Retinal pigment epithelial cell (primary cell): ENCODE measurements around the gene PODNL1.
A peak's percentile ranks its signal among the peaks of the same experiment; 100 is the strongest.

Source experiments
- DNase-seq: peaks from one replicate; pipeline ENCODE4 v3.0.0-alpha.2; 2010; ENCODE audit warnings: low read depth
- H3K4me3 ChIP-seq: 2 replicates; pipeline ENCODE4 v1.5.1; 2011; ENCODE audit warnings: mild to moderate bottlenecking, low read length, control low read depth, moderate library complexity
- TF ChIP-seq, protein P1 (sequence below): conservative IDR thresholded peaks from 2 replicates; pipeline ENCODE4 v1.5.1; 2011; ENCODE audit warnings: low read depth, low read length, control low read depth, inconsistent platforms

Gene PODNL1

DNA sequence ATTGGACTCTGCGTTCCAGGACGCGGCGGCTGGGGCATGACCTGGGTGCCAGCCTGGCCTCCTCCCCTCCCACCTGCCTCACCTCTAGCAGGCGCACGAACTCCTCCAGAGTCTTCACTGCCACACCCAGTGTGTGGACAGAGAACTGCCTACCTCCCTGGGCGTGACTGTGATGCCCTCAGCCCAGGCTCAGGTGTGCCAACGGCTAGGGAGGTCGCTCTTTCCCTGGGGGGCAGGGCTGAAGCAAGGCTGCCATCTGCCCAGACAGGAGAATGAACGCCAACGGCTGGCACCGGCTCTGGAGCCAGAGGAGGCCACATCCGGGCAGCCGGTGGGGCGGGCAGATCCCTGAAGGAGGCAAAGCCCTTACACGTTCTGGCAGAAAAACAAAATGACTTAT lies 49.9 kb downstream of the PODNL1 start:
- H3K4me3 ChIP-seq, result no peak overlapping the region
- TF ChIP-seq, protein P1, sequence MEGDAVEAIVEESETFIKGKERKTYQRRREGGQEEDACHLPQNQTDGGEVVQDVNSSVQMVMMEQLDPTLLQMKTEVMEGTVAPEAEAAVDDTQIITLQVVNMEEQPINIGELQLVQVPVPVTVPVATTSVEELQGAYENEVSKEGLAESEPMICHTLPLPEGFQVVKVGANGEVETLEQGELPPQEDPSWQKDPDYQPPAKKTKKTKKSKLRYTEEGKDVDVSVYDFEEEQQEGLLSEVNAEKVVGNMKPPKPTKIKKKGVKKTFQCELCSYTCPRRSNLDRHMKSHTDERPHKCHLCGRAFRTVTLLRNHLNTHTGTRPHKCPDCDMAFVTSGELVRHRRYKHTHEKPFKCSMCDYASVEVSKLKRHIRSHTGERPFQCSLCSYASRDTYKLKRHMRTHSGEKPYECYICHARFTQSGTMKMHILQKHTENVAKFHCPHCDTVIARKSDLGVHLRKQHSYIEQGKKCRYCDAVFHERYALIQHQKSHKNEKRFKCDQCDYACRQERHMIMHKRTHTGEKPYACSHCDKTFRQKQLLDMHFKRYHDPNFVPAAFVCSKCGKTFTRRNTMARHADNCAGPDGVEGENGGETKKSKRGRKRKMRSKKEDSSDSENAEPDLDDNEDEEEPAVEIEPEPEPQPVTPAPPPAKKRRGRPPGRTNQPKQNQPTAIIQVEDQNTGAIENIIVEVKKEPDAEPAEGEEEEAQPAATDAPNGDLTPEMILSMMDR, result no peak
- DNase-seq, result no peak

DNA sequence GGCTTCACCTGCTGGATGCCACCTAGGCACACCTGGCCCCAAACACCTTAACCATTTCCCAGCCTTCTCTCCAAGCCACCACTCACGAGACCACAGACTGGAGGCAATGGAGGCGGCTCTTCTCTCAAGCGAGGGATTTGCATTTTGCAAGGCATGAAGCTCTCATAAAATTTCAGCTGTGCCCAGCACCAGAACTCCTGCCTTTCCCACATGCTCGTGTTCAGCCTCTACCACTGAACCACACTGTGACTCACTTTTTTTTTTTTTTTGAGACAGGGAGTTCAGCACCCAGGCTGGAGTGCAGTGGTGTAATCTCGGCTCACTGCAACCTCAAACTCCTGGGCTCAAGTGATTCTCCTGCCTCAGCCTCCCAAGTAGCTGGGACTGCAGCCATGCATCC lies 50.7 kb downstream of the PODNL1 start:
- no peak for DNase-seq
- H3K4me3 ChIP-seq, result no peak overlapping the region
- TF ChIP-seq, protein P1, result no peak

DNA sequence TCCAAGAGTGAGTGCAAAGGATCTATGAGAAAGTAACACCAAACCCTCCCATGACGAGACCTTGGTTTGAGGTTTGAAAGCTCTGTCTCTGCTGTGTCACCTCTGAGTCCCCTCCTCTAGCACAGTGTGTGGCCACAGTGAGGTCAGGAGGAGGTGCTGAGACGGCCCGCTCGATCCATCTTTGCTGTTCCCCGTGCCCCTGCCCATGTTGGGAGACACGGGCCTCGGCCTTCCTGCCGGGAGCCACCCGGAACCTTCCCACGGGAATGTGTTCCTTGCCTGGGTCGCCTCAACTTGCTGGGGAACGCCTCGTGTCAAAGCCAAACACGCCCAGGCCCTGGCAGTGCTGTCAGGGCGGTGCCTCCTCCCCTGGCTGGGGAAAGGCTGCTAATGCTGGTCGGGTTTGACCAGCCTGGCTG lies 51.2 kb downstream of the PODNL1 start:
- DNase-seq, result no peak
- no peak overlapping the region for H3K4me3 ChIP-seq
- TF ChIP-seq, protein P1, result no peak

DNA sequence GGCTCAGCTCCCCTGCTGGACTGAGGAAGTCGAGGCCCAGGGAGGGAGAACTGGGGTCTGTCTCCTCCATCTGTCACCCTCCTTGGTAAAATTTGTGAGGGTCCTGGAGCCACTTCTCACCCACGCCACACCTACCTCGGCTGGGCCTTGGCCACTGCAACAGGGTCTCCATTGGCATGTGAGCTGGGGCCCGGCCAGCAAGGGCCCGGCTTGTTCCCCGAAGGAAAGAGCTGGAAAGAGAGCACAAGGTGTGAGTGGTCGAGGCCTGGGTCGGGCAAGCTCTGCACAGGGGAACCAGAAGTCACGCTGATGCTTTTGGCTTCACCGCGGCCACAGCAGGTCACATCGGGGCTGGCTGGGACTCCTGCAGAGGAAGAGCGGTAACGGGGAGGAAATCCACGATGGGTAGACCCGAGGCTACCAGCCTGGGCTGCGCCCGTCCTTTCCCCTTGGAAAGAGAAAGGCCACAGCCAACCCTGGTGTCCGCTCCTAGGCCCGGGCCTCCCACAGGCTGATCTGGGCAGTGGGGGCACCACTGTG lies 52.3 kb downstream of the PODNL1 start:
- TF ChIP-seq, protein P1, result no peak
- no peak overlapping the region for H3K4me3 ChIP-seq
- DNase-seq, result no peak

DNA sequence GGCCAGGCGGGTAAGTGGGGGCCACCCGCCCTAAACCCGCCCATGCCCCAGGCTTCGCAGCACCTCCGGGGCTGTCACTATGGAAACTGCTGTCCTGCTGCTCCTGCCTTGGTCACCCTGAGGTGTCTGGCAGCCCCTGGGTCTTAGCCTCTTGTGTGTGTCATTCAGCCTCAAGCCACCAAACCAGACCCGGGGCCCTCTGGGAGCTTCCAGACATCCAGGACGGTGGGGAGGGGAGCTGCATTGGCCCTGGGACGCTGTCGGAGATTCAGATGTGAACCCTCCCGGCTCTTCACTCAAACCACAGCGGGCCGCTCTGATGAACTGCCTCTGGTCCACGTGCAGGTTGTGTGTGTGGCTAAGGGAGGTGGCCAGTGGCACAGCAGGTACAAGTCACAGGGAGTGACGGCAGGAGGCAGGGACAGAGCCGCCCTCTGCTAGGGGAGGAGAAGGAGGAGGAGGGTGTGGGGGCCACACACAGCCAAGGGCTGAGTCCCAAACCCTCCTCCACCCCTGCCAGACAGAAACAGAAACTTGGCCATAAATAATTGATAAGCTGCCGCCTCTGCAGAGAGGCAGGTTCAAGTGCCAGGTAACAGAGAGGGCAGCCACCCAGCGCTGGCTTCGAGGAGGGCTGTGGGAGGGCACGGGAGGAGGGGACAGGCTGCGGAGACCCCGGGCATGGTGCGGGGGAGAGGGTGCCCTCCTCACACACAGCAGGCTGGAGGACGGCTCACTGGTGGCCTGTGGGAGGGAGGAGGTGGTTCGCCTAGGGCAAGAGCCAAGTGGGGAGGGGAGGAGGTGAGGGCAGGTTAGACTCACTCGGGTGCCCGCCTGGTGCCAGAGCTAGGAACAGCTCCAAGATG lies 53.3 kb downstream of the PODNL1 start:
- H3K4me3 ChIP-seq, result no peak overlapping the region
- TF ChIP-seq, protein P1, result no peak
- DNase-seq, result no peak

DNA sequence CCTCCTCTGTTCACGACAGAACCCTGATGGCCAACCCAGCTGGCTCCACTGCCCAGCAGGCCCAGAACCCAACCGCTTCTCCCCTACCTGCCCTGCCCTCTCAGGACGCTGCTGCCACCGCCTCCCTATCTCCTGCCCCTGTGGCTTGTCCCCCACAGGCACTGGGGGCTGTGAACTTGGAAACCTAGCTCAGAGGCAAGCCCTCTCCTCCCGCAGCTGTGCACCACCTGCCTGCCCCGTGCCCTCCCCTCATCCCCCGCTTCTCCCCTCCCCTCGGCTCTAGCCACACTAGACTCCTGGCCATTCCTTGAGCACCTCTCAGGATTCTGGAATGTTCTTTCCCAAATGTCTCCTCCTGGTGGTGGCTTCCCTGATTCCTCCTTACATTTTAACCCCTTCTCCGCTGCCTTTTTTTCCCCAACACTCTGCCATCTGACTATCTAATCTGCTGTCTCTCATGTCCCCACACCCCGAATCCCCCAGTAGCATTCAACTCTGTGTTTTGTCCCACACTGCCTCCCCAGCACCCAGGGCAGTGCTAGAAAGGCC lies 54.6 kb downstream of the PODNL1 start:
- no peak overlapping the region for H3K4me3 ChIP-seq
- DNase-seq, result no peak
- TF ChIP-seq, protein P1, result peak; percentile 23

DNA sequence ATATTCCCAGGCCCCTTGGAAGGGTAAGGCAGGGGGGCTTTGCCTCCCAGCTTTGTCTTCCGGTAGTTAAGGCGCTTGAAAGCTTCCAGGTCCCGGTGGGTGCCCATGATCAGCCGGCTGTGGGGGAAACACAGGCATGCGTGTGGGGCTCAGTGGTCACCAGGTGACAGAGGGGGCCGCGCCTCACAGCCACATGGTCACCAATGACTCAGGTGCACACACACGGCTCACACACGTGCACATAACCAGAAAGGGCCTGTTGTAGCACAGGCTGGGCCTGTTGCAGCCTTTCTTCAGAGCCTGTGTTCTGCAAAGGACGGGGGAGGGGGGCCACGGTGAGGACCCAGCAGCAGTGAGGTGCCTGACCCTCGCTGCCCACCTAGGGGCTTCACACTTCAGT lies 55.4 kb downstream of the PODNL1 start:
- TF ChIP-seq, protein P1, result no peak
- no peak overlapping the region for H3K4me3 ChIP-seq
- no peak for DNase-seq
